Measurements from ENCODE around the gene NOTCH2.
"Not testable (repeated sequence)": the region's sequence is repeated elsewhere in the genome, so short reads cannot be mapped to it uniquely, and the experiment has no call there.

- TF ChIP-seq CTCF (conservative IDR thresholded peaks at IDR 0.05; ENCODE audit: low read depth, low read length); EZH2 (IDR thresholded peaks at IDR 0.05; ENCODE audit: borderline replicate concordance, low read depth, low read length, poor library complexity, severe bottlenecking): not testable (repeated sequence)
Measured at GRCh38 chr1:120109180-120109579, 39.7 kb upstream of the NOTCH2 start.
